Stomach smooth muscle (tissue), 2 donors: ENCODE measurements around the gene TLR7.

Source experiments
- H3K27ac ChIP-seq: one replicate; pipeline ENCODE4 v1.7.0; 2013; ENCODE audit warnings: mild to moderate bottlenecking, low read length, inconsistent platforms
- H3K27me3 ChIP-seq, 2 donors: one replicate each; pipeline ENCODE4 v1.7.0; 2013; ENCODE audit warnings: low read length in 2 of 2; ENCODE audit not compliant: insufficient read depth in 2 of 2, control insufficient read depth in 1 of 2
- H3K36me3 ChIP-seq, 2 donors: one replicate each; pipeline ENCODE4 v1.7.0; 2013; ENCODE audit warnings: low read length in 2 of 2; ENCODE audit not compliant: control insufficient read depth in 2 of 2, insufficient read depth in 2 of 2
- H3K4me1 ChIP-seq: one replicate; pipeline ENCODE4 v1.7.0; 2013; ENCODE audit warnings: low read length; ENCODE audit not compliant: control insufficient read depth, insufficient read depth
- H3K4me3 ChIP-seq, 2 donors: one replicate each; pipeline ENCODE4 v1.7.0; 2013; ENCODE audit warnings: low read length in 2 of 2
- H3K9ac ChIP-seq, 2 donors: one replicate each; pipeline ENCODE4 v1.7.0; 2013; ENCODE audit warnings: low read length in 2 of 2, mild to moderate bottlenecking in 1 of 2
- H3K9me3 ChIP-seq, 2 donors: one replicate each; pipeline ENCODE4 v1.7.0; 2013; ENCODE audit warnings: low read length in 2 of 2; ENCODE audit not compliant: control insufficient read depth in 2 of 2
- donor health status: healthy.
- donor health status: Pancreatic carcinoma.

TLR7 gene

DNA sequence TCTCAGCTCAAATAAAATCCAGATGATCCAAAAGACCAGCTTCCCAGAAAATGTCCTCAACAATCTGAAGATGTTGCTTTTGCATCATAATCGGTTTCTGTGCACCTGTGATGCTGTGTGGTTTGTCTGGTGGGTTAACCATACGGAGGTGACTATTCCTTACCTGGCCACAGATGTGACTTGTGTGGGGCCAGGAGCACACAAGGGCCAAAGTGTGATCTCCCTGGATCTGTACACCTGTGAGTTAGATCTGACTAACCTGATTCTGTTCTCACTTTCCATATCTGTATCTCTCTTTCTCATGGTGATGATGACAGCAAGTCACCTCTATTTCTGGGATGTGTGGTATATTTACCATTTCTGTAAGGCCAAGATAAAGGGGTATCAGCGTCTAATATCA, 20.9 kb downstream of the TLR7 start:
- H3K9me3 ChIP-seq, result no peaks in the 10 kb centered on the region
- H3K27ac ChIP-seq, result no peak overlapping the region
- no peak overlapping the region for H3K4me3 ChIP-seq
- H3K9ac ChIP-seq, result no peak overlapping the region
- no peaks in the 10 kb centered on the region for H3K4me1 ChIP-seq
- no peaks in the 10 kb centered on the region for H3K36me3 ChIP-seq
- H3K27me3 ChIP-seq, result no peaks in the 10 kb centered on the region

DNA sequence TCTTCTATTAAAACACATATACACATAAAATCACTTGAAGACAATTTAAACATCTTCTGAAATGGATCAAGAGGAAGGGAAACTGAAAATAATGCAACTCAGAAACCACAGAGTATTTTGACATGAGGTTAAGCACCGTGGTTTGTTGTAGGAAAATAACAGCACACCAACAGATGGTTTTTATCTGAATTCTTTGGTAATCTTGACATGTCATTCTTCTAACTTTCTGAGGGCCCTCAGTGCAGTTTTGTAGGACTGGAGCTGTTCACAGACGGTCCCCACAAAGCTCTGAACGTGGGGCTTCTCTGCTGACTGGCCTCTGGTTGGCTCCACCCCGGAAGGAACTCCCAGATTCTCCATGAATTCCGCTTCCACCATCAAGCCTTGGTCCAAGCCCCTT, 23.6 kb downstream of the TLR7 start:
- Histone ChIP-seq H3K36me3 (no peaks in the 10 kb centered on the region), H3K27me3 (no peaks in the 10 kb centered on the region), H3K27ac (no peak overlapping the region), H3K4me1 (no peaks in the 10 kb centered on the region), H3K9ac (no peak overlapping the region), H3K9me3 (no peaks in the 10 kb centered on the region), H3K4me3 (no peak overlapping the region)

DNA sequence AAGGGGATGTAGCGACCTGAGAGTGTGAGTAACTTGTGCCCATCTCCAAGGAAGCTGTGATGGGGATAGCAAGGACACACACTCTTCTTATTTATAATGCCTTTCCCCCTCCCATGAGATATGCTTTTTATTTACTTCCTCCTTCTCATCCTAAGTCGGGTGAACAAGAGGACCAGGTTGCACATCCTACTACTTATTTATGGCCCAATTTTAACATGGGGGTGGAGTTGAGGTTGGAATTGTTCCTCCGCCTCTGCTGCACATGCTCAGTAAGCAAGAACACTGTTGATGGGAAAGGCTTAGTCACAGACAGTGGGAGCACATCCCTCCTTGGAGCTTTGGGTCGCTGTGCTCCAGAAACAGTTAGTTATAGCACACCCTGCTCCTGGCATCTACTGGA, 24.3 kb downstream of the TLR7 start:
- Histone ChIP-seq H3K4me1 (no peaks in the 10 kb centered on the region), H3K36me3 (no peaks in the 10 kb centered on the region), H3K4me3 (no peak overlapping the region), H3K27me3 (no peaks in the 10 kb centered on the region), H3K9ac (no peak overlapping the region), H3K27ac (no peak overlapping the region), H3K9me3 (no peaks in the 10 kb centered on the region)

DNA sequence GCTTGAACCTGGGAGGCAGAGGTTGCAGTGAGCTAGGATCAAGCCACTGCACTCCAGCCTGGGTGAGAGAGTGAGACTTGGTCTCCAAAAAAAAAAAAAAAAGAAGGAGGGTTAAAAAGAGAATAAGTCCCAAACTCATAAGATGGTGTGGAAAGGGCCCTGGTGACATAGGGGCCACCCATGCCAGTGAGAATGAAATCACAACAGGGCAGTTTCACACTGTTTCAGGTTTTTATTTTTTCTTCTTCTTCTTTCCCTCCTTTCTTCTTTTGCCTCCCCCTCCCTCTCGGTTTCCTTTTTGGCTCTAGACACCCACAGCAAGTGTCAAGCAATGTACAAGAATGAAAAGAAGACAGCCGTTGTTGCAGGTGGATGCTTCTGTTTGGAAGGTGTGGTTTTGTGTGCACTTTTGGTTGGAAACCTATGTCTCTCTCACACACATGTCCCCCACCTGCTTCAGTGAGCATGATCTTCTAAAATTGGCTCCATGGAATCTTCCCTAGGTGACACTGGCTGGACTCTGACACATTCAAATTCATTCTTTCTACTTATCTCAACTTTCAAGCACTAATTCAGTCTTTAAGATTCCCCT, 25.1 kb downstream of the TLR7 start:
- Histone ChIP-seq H3K27me3 (no peaks in the 10 kb centered on the region), H3K4me3 (no peak overlapping the region), H3K36me3 (no peaks in the 10 kb centered on the region), H3K9ac (no peak overlapping the region), H3K9me3 (no peaks in the 10 kb centered on the region), H3K27ac (no peak overlapping the region), H3K4me1 (no peaks in the 10 kb centered on the region)

DNA sequence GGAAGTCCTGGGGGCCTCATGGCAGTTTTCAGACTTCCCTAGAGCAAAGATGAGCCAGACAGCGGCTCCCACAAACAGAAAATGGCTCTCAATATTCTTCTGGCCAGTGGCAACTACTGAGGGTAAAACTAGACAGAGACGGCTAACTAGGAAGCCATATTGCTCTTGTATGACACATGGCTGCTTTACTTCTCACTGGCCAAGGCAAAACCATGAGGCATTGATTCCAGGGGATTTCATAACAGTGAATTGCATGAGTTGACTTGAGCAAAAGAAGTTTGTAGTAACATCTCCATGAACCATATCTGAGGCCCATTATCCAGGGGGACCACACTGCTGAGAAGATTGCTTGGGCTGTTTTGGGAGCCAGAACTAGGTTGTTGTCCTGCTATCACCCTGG, 25.8 kb downstream of the TLR7 start:
- Histone ChIP-seq H3K9me3 (no peaks in the 10 kb centered on the region), H3K4me1 (no peaks in the 10 kb centered on the region), H3K36me3 (no peaks in the 10 kb centered on the region), H3K27ac (no peak overlapping the region), H3K27me3 (no peaks in the 10 kb centered on the region), H3K4me3 (no peak overlapping the region), H3K9ac (no peak overlapping the region)

DNA sequence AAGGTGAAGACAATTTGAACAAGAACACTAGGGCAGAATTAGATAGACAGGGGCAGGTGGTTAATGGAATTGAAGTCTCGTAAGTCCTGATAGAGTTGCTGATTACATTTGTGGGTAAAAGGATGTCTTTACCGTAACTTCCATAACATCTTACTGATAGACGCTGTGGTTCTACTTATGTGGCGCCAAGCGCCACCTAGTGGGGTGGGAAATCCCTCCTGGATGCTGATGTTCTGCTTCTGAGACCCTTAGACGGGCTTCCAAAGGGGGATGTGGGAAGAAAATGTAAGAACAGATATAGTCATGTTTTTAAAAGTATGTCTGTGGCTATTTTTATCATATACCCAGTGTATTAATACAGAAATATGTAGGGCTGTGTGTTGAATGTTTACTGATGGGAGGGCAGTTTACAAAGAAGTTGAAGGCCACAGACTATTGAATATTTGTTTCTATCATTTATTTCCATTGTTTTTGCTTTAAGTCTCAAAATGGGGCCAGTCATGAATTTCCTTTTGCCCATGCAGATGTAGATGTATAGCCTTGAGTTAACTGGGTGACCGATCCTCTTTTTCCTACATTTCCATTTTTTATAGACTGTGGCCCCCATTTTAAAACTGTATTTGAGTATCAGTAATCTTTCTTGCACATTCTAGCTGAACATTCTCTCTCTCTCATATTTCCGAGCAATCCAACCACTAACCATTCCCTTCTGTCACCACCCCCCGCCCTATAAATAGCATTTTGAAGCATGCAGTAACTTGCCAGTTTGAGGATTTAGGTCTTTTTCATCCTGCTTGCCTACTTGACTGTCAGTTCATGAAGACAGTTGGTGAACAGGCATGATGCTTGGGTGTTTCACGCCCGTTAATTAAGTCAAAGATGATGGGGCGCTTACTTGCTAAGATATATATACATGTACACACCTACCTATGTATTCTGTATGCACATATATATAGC, 27.5 kb downstream of the TLR7 start:
- H3K9me3 ChIP-seq, result no peaks in the 10 kb centered on the region
- H3K36me3 ChIP-seq, result no peaks in the 10 kb centered on the region
- no peak overlapping the region for H3K4me3 ChIP-seq
- no peak overlapping the region for H3K27ac ChIP-seq
- H3K9ac ChIP-seq, result no peak overlapping the region
- no peaks in the 10 kb centered on the region for H3K4me1 ChIP-seq
- H3K27me3 ChIP-seq, result peaks cover 0 to 5% of the 10 kb centered on the region in 2 donors

DNA sequence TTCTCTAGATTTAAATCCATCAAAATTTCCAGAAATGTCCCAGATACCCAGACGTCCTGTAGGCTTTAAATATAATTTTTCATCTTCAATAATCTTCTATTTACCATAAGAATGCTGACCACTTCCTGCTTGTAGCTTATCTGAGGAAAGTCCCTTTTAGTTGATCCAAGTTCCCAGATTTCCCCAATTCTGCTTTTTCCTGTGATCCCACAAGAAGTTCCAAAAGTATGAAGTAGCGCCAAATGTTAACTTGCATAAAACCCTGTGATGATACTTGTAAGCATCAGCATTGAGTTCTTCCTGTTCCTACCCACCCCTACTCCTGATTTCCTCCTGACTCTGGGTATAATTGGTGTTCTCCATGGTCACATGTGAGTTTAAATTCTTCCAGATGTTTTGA, 29.0 kb downstream of the TLR7 start:
- Histone ChIP-seq H3K36me3 (no peaks in the 10 kb centered on the region), H3K4me3 (no peak overlapping the region), H3K9ac (no peak overlapping the region), H3K9me3 (no peaks in the 10 kb centered on the region), H3K27me3 (peaks cover 0 to 6% of the 10 kb centered on the region in 2 donors), H3K27ac (no peak overlapping the region), H3K4me1 (no peaks in the 10 kb centered on the region)

DNA sequence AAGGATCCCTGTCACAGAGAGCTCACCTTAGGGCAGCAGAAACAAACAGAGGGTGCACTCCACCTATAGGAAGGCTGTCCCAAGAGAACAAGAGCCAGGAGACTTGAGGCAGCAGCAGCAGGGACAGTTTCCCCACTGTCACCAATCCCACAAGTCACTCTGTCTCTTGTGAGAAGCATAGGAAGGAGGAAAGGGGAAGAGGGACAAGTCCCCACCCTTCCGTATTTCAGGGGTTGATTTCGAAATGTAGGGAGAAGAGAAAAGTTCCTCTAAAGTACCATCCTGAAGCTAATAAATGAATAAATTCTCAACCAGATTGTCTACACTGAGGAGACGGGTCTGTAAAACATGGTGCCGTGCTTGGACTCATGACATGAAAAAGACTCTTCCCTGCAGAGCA, 30.1 kb downstream of the TLR7 start:
- no peaks in the 10 kb centered on the region for H3K4me1 ChIP-seq
- no peak overlapping the region for H3K4me3 ChIP-seq
- no peak overlapping the region for H3K9ac ChIP-seq
- H3K36me3 ChIP-seq, result no peaks in the 10 kb centered on the region
- H3K9me3 ChIP-seq, result no peaks in the 10 kb centered on the region
- H3K27me3 ChIP-seq, result peaks cover 0 to 6% of the 10 kb centered on the region in 2 donors
- no peak overlapping the region for H3K27ac ChIP-seq

DNA sequence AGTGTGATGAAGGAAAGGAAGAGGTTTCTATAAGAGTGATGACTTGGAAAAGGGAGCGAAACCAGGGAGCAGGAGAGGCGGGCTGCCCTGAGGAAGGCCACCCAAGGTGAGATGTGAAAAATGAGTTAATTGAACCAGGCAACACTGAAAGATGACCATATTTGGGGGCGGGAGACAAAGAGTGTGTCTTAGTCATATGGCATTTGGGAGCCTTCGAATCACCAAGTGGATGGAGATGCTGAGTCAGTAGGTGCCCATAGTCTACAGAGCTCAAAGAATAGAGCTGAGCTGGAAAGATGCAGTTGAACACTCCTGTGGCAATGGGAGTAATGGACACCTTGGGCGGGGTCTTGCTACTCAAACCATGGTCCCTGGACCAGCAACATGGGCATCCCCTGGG, 31.2 kb downstream of the TLR7 start:
- Histone ChIP-seq H3K9me3 (no peaks in the 10 kb centered on the region), H3K27me3 (peaks cover 0 to 6% of the 10 kb centered on the region in 2 donors), H3K9ac (no peak overlapping the region)

DNA sequence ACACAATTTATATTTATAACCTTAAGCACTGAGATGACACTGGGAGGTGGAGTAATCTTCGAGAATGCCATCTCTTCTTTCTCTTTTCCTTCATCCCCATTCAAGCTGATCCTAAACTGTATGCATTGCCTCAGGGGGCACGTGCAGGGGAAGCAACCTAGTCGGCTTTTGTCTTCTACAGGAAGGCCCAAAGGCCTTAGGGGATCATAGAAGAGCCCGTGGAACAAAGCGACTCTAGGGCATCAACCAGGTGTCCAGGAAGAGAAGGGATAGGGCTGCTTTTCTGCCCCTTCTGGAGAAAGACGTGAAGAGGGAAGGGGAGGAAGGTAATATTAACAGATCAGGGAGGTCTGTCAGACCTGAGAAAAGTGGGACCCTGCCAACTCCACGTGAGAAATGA, 32.6 kb downstream of the TLR7 start:
- Histone ChIP-seq H3K27me3 (peaks cover 0 to 7% of the 10 kb centered on the region in 2 donors), H3K4me1 (no peaks in the 10 kb centered on the region), H3K36me3 (no peaks in the 10 kb centered on the region), H3K27ac (no peak overlapping the region), H3K4me3 (no peak overlapping the region), H3K9ac (no peak overlapping the region), H3K9me3 (no peaks in the 10 kb centered on the region)

More for the DNA sequence above, 31.2 kb downstream of the TLR7 start:
- no peak overlapping the region for H3K27ac ChIP-seq
- H3K36me3 ChIP-seq, result no peaks in the 10 kb centered on the region
- no peaks in the 10 kb centered on the region for H3K4me1 ChIP-seq
- H3K4me3 ChIP-seq, result no peak overlapping the region

DNA sequence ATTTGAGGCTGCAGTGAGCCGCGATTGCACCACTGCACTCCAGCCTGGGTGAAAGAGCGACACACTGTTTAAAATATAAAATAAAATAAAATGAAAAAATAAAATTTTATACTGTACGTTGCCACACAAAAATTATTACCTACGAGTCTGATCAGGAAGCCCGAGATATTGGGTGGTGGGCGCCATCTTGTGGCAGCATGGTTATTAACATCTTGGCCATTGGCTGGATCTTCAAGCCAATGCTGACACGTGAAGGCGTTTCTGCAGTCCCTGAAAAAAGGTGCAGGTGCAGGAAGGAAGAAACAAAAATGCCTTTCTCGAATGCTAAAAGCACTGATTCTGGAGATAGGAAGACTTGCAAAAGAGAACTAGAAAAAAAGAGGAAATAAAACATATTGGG, 34.6 kb downstream of the TLR7 start:
- Histone ChIP-seq H3K4me1 (no peaks in the 10 kb centered on the region), H3K4me3 (no peak overlapping the region), H3K27ac (no peak overlapping the region), H3K9ac (no peak overlapping the region), H3K36me3 (no peaks in the 10 kb centered on the region), H3K9me3 (no peaks in the 10 kb centered on the region), H3K27me3 (peaks cover 0 to 7% of the 10 kb centered on the region in 2 donors)
